Measurements from ENCODE around the gene ISLR. TPM values are rescaled to one million over a fixed set of nuclear protein-coding genes. Genes with fewer than 3 reads are reported as not detected.

ISLR gene
- polyA plus RNA-seq, 1 donor from 2014 or later = not detected

- Histone ChIP-seq H4K20me1 (ENCODE audit: insufficient read depth) (no peaks in the 10 kb centered on the region), H2AFZ (ENCODE audit: low read depth, low read length) (no peak overlapping the region), H3K9me2 (ENCODE audit: insufficient read depth, low read length) (no peaks in the 10 kb centered on the region), H3K4me2 (ENCODE audit: low read length) (peak overlapping the region; percentile 100), H3F3A (ENCODE audit: insufficient read depth, low read length, poor library complexity, severe bottlenecking) (peaks cover 13% of the 10 kb centered on the region), H3K79me2 (replicated peaks; ENCODE audit: insufficient read depth, low read length) (peaks cover 66% of the 10 kb centered on the region), H3K27me3 (ENCODE audit: insufficient read depth, low read depth, low read length) (no peaks in the 10 kb centered on the region), H3K27ac (ENCODE audit: low read length) (peak overlapping the region; percentile 100), H3K9ac (ENCODE audit: low read length) (peak overlapping the region; percentile 100), H3K4me3 (ENCODE audit: low read length) (peak overlapping the region; percentile 95), H3K36me3 (ENCODE audit: insufficient read depth, low read length) (peaks cover 11% of the 10 kb centered on the region), H3K9me3 (ENCODE audit: low read length) (peaks cover 11% of the 10 kb centered on the region)
- peak; percentile 2 for TF ChIP-seq POLR2AphosphoS5 (IDR thresholded peaks at IDR 0.05)
- TF ChIP-seq REST (IDR thresholded peaks at IDR 0.05; ENCODE audit: borderline replicate concordance) = no peak
Measured at GRCh38 chr15:74127954-74128784, 45.3 kb upstream of the ISLR start.

- H4K20me1 ChIP-seq (ENCODE audit: insufficient read depth) = no peaks in the 10 kb centered on the region
- peak overlapping the region; percentile 100 for H3K9ac ChIP-seq (ENCODE audit: low read length)
- H3F3A ChIP-seq (ENCODE audit: insufficient read depth, low read length, poor library complexity, severe bottlenecking) = peaks cover 13% of the 10 kb centered on the region
- TF ChIP-seq MXI1 (conservative IDR thresholded peaks at IDR 0.05; ENCODE audit: poor library complexity, severe bottlenecking) (no peak), SMC3 (conservative IDR thresholded peaks at IDR 0.05; ENCODE audit: poor library complexity) (peak; percentile 20), POLR2AphosphoS5 (IDR thresholded peaks at IDR 0.05) (peak; percentile 53), REST (IDR thresholded peaks at IDR 0.05; ENCODE audit: borderline replicate concordance) (peak; percentile 65)
- H2AFZ ChIP-seq (ENCODE audit: low read depth, low read length) = no peak overlapping the region
- no peaks in the 10 kb centered on the region for H3K9me2 ChIP-seq (ENCODE audit: insufficient read depth, low read length)
- H3K27ac ChIP-seq (ENCODE audit: low read length) = peak overlapping the region; percentile 100
- peaks cover 19% of the 10 kb centered on the region for H3K36me3 ChIP-seq (ENCODE audit: insufficient read depth, low read length)
- peak overlapping the region; percentile 95 for H3K4me3 ChIP-seq (ENCODE audit: low read length)
- H3K27me3 ChIP-seq (ENCODE audit: insufficient read depth, low read depth, low read length) = no peaks in the 10 kb centered on the region
- peak overlapping the region; percentile 100 for H3K4me2 ChIP-seq (ENCODE audit: low read length)
- H3K79me2 ChIP-seq (replicated peaks; ENCODE audit: insufficient read depth, low read length) = peaks cover 74% of the 10 kb centered on the region
- H3K9me3 ChIP-seq (ENCODE audit: low read length) = peaks cover 19% of the 10 kb centered on the region
Measured at GRCh38 chr15:74128785-74129585, 44.5 kb upstream of the ISLR start.

All from neural cell (in vitro differentiated cells).